ENCODE measurements around the gene TAB2.

DNA sequence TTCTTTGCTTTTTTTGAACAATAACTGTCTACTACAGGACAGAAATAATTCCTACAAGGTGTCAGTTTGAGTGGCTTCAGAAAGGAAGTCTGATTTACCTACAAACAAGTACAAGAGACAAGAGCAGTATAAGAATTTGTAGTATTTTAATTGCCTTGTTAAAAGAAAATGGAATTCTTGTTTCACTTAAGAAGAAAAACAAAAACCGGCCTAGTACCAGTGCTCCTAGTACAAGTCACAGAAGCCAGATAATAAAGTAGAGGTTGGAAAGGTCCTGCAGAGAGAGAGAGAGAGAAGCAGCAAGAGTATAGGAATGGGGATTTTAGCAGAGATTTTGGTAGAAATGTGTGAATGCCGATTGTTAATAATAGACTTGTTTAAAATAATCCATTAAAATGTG is 6.4 kb downstream of the TAB2 start:
- no peak for TF ChIP-seq ZNF398 (tag by site-specific recombination; IDR thresholded peaks at IDR 0.05)
- TF ChIP-seq CTCF (tag by site-specific recombination; IDR thresholded peaks at IDR 0.05) = no peak
- no peak for TF ChIP-seq ZNF558 (tag by site-specific recombination; IDR thresholded peaks at IDR 0.05)
- TF ChIP-seq YY1 (tag by site-specific recombination; IDR thresholded peaks at IDR 0.05) = no peak
- TF ChIP-seq, protein P1, sequence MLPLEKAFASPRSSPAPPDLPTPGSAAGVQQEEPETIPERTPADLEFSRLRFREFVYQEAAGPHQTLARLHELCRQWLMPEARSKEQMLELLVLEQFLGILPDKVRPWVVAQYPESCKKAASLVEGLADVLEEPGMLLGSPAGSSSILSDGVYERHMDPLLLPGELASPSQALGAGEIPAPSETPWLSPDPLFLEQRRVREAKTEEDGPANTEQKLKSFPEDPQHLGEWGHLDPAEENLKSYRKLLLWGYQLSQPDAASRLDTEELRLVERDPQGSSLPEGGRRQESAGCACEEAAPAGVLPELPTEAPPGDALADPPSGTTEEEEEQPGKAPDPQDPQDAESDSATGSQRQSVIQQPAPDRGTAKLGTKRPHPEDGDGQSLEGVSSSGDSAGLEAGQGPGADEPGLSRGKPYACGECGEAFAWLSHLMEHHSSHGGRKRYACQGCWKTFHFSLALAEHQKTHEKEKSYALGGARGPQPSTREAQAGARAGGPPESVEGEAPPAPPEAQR (tag by site-specific recombination; IDR thresholded peaks at IDR 0.05) = no peak
- no peak for TF ChIP-seq ZNF175 (tag by site-specific recombination; IDR thresholded peaks at IDR 0.05)
- TF ChIP-seq SP2 (tag by site-specific recombination; IDR thresholded peaks at IDR 0.05) = no peak
- no peak for TF ChIP-seq ZNF302 (tag by site-specific recombination; IDR thresholded peaks at IDR 0.05; ENCODE audit: low read depth)
- no peak for TF ChIP-seq REST (tag by site-specific recombination; IDR thresholded peaks at IDR 0.05)
- TF ChIP-seq REPIN1 (tag by site-specific recombination; IDR thresholded peaks at IDR 0.05; ENCODE audit: low read depth) = no peak
- TF ChIP-seq ZBTB17 (tag by site-specific recombination; IDR thresholded peaks at IDR 0.05) = no peak
- no peak for TF ChIP-seq ZBTB49 (tag by site-specific recombination; IDR thresholded peaks at IDR 0.05; ENCODE audit: low read depth)
- TF ChIP-seq ZNF785 (tag by site-specific recombination; IDR thresholded peaks at IDR 0.05) = no peak
